ENCODE measurements around the gene KLC4. TPM values are rescaled to one million over a fixed set of nuclear protein-coding genes. Genes with fewer than 3 reads are reported as not detected.

Gene KLC4
- total and polyA plus RNA-seq, 11 donors, result 18.8 to 35.4 (median 26.9) TPM

DNA sequence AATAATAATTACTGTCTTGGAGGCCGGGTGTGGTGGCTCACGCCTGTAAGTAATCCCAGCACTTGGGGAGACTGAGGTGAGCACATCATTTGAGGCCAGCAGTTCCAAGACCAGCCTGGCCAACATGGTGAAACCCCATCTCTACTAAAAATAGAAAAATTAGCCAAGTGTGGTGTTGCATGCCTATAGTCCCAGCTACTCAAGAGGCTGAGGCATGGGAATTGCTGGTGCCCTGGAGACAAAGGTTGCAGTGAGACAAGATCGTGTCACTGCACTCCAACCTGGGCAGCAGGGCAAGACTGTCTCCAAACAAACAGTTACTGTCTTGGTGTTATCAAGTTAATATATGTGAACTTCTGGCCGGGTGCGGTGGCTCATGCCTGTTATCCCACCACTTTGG is 33.1 kb upstream of the KLC4 start:
- 87 to 92% (median 91%) methylated on average over 5 of the region's 5 CpGs for WGBS, 4 donors
- no peak for TF ChIP-seq CTCF (IDR thresholded peaks at IDR 0.05)
- no peak for TF ChIP-seq POLR2A (IDR thresholded peaks at IDR 0.05)
- Histone ChIP-seq H3K4me3 (no peak overlapping the region), H3K27me3 (no peaks in the 10 kb centered on the region), H3K9me3 (no peaks in the 10 kb centered on the region), H3K27ac (no peak overlapping the region), H3K36me3 (peaks cover 6 to 78% (median 71%) of the 10 kb centered on the region in 9 donors), H3K4me1 (peaks cover 0 to 27% (median 18%) of the 10 kb centered on the region in 12 donors)
- intact Hi-C loops (cut with DNase I), result no loop called here
- DNase-seq (no peak), ATAC-seq (no peak)

DNA sequence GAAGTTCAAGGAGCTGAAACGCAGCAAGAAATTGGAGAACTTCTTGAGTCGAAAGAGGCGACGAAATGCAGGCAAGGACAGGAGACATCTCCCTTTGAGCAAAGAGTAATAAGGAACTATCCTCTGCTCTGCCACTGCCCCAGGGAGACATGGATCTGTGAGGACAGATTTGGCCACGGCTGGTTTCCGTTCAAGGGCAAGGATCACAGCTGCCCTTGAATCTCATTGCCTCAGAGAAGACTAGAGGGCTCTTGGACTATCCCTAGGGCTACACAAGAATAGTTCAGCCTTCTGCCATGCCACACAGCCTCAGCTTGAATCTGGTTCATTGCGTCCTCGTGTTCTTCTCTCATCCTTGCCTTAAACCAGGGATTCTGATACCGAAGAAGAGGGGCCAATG is 30.3 kb upstream of the KLC4 start:
- DNase-seq (no peak), ATAC-seq (no peak)
- Histone ChIP-seq H3K4me1 (peaks cover 0 to 6% (median 1%) of the 10 kb centered on the region in 12 donors), H3K27ac (no peak overlapping the region), H3K4me3 (no peak overlapping the region), H3K27me3 (no peaks in the 10 kb centered on the region), H3K9me3 (no peaks in the 10 kb centered on the region), H3K36me3 (peaks cover 6 to 97% (median 93%) of the 10 kb centered on the region in 9 donors)
- intact Hi-C loops (cut with DNase I), result no loop called here
- 85 to 91% (median 89%) methylated on average over 9 of the region's 9 CpGs for WGBS, 4 donors
- TF ChIP-seq CTCF (IDR thresholded peaks at IDR 0.05), result no peak
- no peak for TF ChIP-seq POLR2A (IDR thresholded peaks at IDR 0.05)

DNA sequence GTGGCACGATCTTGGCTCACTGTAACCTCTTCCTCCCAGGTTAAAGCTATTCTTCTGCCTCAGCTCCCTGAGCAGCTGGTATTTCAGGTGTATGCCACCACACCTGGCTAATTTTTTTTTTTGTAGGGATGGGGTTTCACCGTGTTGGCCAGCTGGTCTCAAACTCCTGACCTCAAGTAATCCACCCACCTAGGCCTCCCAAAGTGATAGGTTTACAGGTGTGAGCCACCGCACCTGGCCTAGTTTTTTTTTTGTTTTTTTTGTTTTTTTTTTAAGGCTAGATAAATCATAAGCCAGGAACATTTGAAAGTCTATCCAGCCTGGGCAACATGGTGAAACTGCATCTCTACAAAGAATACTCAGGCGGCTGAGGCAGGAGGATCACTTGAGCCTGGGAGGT is 27.1 kb upstream of the KLC4 start:
- Histone ChIP-seq H3K36me3 (peaks cover 0 to 88% (median 78%) of the 10 kb centered on the region in 9 donors), H3K4me1 (peaks cover 0 to 22% (median 5%) of the 10 kb centered on the region in 12 donors), H3K27me3 (no peaks in the 10 kb centered on the region), H3K9me3 (no peaks in the 10 kb centered on the region), H3K27ac (no peak overlapping the region), H3K4me3 (no peak overlapping the region)
- ATAC-seq, result no peak
- intact Hi-C loops (cut with DNase I), result no loop called here
- DNase-seq, result no peak
- WGBS, 4 donors, result 92 to 96% (median 95%) methylated on average over 4 of the region's 4 CpGs
- TF ChIP-seq POLR2A (IDR thresholded peaks at IDR 0.05), result no peak

GRCh38 chr6:43033496-43034189 is 25.8 kb upstream of the KLC4 start:
- peaks cover 0 to 89% (median 80%) of the 10 kb centered on the region in 9 donors for H3K36me3 ChIP-seq
- peaks cover 0 to 24% (median 5%) of the 10 kb centered on the region in 12 donors for H3K4me1 ChIP-seq
- intact Hi-C loops (cut with DNase I), result no loop called here

GRCh38 chr6:43034190-43034525 is 25.3 kb upstream of the KLC4 start:
- 86 to 95% (median 93%) methylated on average over 2 of the region's 2 CpGs for WGBS, 4 donors
- H3K4me1 ChIP-seq, result peaks cover 0 to 24% (median 5%) of the 10 kb centered on the region in 12 donors
- DNase-seq, result no peak
- H3K4me3 ChIP-seq, result no peak overlapping the region
- peaks cover 0 to 89% (median 74%) of the 10 kb centered on the region in 9 donors for H3K36me3 ChIP-seq
- H3K27me3 ChIP-seq, result no peaks in the 10 kb centered on the region
- no peak for ATAC-seq
- TF ChIP-seq POLR2A (IDR thresholded peaks at IDR 0.05) (no peak), CTCF (IDR thresholded peaks at IDR 0.05) (no peak)
- no peak overlapping the region for H3K27ac ChIP-seq
- H3K9me3 ChIP-seq, result no peaks in the 10 kb centered on the region
- intact Hi-C loops (cut with DNase I), result no loop called here

More at GRCh38 chr6:43033496-43034189, 25.8 kb upstream of the KLC4 start:
- DNase-seq (no peak), ATAC-seq (no peak)
- H3K9me3 ChIP-seq, result no peaks in the 10 kb centered on the region
- H3K4me3 ChIP-seq, result no peak overlapping the region
- 90 to 95% (median 91%) methylated on average over 2 of the region's 2 CpGs for WGBS, 4 donors
- no peak overlapping the region for H3K27ac ChIP-seq
- no peak for TF ChIP-seq POLR2A (IDR thresholded peaks at IDR 0.05)
- H3K27me3 ChIP-seq, result no peaks in the 10 kb centered on the region

Measured in heart left ventricle (tissue), 16 donors.